GM12864 (cell line): ENCODE results near the gene CELF1.
"Not testable (repeated sequence)": the region's sequence is repeated elsewhere in the genome, so short reads cannot be mapped to it uniquely, and the experiment has no call there.

Experiments
- DNase-seq: peaks from one replicate; pipeline ENCODE4 v3.0.0-alpha.2; 2011; ENCODE audit warnings: low read depth
- H3K4me3 ChIP-seq: 2 replicates; pipeline ENCODE4 v1.5.1; 2011; ENCODE audit warnings: mild to moderate bottlenecking, low read depth, low read length, control low read depth
- TF ChIP-seq, protein P1 (sequence below): IDR thresholded peaks from 2 replicates; pipeline ENCODE4 v1.5.1; 2011; ENCODE audit warnings: low read depth, mild to moderate bottlenecking, moderate library complexity, low read length, control low read depth, inconsistent platforms; ENCODE audit errors: missing control alignments

CELF1 gene

DNA sequence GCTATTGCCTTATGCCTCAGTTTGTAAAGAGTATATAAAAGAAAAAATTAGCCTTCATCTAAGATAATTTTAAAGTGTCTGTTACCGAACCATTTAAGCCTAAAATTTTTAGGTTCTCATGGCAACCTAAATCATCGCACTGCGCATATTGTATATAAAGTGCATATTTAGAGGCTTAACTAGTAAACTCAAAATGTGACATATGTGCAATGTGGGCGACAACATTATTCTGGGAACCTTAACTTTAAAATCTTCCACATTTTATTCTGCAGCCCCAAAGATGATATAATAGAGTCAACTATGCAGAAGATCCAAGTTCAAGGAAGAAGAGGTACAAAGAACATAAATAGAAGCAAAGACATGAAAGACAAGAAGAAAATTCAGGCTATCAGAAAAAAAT lies 23.0 kb downstream of the CELF1 start:
- no peak overlapping the region for H3K4me3 ChIP-seq
- TF ChIP-seq, protein P1, sequence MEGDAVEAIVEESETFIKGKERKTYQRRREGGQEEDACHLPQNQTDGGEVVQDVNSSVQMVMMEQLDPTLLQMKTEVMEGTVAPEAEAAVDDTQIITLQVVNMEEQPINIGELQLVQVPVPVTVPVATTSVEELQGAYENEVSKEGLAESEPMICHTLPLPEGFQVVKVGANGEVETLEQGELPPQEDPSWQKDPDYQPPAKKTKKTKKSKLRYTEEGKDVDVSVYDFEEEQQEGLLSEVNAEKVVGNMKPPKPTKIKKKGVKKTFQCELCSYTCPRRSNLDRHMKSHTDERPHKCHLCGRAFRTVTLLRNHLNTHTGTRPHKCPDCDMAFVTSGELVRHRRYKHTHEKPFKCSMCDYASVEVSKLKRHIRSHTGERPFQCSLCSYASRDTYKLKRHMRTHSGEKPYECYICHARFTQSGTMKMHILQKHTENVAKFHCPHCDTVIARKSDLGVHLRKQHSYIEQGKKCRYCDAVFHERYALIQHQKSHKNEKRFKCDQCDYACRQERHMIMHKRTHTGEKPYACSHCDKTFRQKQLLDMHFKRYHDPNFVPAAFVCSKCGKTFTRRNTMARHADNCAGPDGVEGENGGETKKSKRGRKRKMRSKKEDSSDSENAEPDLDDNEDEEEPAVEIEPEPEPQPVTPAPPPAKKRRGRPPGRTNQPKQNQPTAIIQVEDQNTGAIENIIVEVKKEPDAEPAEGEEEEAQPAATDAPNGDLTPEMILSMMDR: no peak
- no peak for DNase-seq

DNA sequence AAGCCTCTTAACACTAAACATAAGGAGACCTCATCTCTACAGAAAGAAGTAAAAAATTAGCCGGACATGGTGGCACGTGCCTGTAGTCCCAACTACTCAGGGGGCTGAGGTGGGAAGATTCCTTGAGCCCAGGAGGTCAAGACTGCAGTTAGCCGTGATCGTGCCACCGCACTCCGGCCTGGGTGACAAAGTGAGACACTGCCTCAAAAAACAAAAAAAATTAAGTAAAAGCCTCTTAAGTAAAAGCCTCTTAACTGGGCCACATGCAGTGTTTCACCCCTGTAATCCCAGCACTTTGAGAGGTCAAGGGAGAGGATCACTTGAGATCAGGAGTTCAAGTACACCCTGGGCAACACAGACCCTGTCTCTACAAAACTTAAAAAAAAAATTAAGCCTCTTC lies 25.7 kb downstream of the CELF1 start:
- DNase-seq: no peak
- TF ChIP-seq, protein P1: no peak
- no peak overlapping the region for H3K4me3 ChIP-seq

- not testable (repeated sequence) for H3K4me3 ChIP-seq, DNase-seq
Measured at GRCh38 chr11:47526032-47526431, 26.9 kb downstream of the CELF1 start.

GRCh38 chr11:47524291-47524874 lies 28.5 kb downstream of the CELF1 start:
- DNase-seq: no peak
- H3K4me3 ChIP-seq: peak overlapping the region; percentile 14; the same call in 1 of the 2 replicates
- TF ChIP-seq, protein P1: no peak

DNA sequence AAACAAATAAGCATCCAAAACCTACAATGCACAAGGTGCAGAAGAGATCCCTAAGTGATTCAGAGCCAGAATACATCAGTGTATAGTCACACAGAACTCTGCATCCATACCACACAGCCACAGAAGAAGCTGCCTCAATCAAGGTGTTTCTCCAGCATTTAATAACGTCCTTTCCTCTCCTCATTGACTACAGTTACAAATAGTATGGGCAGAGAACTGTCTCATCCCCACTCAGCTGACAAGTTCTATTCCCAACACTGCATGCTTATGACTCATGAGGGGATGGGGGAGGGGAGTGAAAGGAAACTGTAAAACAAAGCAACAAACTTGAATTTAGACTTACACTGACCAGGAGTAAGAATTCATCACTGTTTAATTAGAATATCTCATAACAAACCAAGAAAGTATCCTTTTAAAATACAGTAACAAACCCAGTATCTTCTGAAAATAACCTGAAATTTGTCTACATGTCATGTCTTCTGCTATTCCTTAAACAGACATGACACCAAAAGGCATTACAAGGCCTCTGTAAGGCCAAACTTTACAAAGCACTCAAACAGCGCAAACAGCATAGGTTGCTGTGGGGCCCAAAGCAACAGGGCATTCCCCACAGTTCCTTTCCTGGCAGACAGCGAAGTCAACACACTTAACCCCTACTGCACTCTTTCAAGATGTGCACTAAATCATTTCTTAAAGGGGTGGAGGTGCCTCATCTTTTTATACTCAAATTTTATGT lies 29.3 kb downstream of the CELF1 start:
- DNase-seq: no peak
- TF ChIP-seq, protein P1: no peak
- no peak overlapping the region for H3K4me3 ChIP-seq

DNA sequence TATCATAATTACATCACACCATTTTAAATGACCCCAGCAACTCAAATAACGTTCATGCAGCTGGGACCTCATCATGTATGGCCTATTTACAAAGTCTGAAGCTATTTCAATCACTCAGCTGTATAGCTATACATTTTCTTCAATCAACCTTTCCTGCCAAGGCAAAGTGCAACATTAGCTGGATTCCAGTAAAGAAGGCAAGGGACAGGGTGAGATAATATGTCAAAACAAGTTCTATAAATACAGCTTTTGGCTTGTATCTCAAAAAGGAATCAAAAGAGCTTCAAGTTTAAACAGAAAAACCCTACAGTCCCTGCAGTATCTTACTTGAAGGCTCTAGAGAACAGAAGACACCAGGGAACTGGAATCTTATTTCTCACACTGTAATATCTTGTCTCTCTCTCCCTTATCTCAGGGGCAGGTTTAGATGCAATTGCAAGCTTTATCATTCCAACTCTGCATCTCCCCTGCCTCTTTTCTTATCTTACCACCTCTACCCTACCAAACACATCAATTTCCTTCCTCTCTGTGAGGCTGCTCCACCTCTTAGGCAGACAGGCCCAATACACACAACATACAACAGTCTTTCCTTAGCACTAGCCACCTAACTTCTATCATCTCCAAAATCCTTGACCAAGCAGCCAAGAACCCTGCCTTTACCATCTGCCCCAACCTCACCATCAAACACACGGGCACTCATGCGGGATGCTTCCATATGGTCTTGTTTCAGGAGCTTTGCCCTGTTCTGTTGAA lies 34.5 kb downstream of the CELF1 start:
- no peak overlapping the region for H3K4me3 ChIP-seq
- no peak for DNase-seq
- TF ChIP-seq, protein P1: no peak
